HG03457 (cell line): ENCODE data around the gene YJU2.

Experiments
- ATAC-seq: cut with Tn5 transposase; IDR thresholded peaks from one replicate; pipeline ENCODE4 v1.9.1; 2021; ENCODE audit warnings: moderate number of reproducible peaks; ENCODE audit not compliant: unreplicated experiment

Gene YJU2

DNA sequence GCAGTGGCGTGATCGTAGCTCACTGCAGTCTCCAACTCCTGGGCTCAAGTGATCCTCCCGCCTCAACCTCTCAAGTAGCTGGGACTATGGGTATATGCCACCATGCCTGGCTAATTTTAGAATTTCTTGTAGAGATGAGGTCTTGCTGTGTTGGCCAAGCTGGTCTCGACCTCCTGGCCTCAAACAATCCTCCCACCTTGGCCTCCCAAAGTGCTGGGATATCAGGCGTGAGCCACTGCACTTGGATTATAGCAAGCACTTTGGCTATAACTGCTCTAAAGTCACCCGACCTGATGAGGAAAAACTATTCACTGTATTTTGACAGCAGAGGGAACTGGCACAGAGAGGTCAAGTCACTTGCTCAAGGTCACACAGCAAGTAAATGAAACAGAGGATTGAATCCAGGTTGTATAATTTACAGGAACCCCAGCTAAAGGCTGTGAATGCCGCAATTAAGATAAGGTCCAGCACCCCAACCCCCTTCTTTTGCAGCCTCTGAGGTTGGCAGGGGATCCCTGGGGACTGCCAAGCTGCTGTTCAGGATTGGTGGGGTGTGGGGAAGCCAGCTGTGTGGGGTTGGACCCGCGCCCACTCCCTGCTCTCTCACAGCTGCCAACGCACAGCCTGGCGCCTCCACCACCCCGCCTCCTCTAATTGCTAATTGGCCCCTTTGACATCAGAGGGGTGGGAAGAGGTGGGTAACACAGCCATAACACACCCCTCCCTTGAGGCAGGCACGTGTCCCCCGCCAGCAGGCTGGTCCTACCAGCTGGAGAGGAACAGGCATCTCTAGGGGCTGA is 49.3 kb downstream of the YJU2 start:
- no peak for ATAC-seq

DNA sequence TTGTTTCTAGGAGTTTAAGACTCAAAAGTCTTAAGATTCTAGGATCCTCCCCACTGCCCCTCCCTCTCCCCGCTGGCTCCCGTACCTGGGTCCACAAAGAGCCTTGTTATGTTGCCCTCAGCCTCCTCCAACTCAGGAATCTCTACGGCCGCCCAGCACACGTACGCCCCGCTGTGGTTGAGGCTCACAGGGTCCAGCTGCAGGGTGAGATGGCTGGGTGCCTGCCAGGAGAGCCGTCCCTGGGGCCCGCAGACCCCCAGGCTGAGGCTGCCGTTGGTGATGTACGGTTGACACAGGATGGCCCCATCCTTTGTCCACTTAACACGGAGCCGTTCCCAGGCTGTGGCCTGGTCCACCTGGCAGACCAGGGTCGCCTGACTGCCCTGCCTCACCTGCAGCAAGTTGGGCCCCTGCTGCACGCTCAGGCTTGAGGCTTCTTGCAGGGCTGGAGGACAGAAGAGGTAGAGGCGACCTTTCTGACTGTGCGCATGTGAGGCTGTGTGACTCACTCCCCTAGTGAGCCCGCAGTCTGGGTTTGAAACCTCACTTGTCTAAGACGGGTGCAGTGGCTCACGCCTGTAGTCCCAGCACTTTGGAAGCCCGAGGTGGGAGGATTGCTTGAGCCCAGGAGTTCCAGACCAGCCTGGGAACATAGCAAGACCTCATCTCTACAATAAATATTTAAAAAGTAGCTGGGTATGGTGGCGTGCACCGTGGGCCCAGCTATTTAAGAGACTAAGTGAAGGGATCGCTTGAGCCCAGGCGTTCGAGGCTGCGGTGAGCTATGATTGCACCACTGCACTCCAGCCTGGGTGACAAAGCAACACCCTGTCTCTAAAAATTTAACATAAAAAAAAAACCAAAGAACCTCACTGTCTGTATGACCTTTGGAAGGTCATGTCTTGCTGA is 51.3 kb downstream of the YJU2 start:
- no peak for ATAC-seq

DNA sequence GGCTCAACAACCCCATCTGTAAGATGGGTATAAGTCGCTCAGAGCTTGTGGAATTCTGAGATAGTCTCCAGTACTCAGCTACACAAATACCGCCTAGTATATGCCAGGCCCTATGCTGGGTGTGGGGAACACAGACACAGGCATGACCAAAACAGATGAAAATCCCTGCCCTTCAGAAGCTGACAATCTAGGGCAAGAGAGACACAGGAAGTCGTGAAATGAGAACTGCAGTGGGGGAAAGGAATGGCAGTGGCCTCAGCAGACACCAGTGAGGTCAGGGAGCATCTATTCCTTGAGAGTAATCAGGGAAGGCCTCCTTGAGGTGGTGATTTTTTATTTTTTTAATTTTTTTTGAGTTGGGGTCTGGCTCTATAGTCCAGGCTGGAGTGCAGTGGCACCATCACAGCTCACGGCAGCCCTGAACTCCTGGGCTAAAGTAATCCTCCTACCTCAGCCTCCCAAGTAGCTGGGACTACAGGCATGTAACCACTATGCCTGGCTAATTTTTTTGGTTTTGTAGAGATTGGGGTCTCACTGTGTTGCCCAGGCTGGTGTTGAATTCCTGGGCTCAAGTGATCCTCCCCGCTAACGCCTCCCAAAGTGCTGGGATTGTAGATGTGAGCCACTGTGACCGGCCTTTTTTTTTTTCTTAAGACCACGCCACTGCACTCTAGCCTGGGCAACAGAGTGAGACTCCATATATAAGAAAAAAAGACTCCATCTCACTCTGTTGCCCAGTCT is 52.1 kb downstream of the YJU2 start:
- ATAC-seq = no peak

DNA sequence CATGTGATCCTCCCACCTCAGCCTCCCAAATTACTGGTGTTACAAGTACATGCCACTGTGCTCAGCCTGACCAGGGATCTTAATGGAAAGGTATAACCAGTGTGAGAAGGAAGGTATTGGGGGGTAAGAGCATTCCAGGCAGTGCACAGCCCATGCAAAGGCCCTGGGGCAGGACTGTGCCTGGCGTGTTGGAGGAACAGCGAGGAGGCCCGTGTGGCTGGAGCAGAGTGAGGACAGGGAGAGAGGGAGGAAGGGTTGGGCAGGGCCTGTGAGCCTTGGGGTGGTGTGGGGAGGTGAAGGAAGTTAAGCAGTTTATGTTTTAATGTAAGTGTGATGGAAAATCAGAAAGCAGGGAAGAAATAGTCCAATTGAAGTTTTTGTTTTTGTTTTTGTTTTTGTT is 53.7 kb downstream of the YJU2 start:
- ATAC-seq = no peak

- no peak for ATAC-seq
Observed at GRCh38 chr19:4301590-4302242, 54.8 kb downstream of the YJU2 start.

GRCh38 chr19:4302243-4302640 is 55.4 kb downstream of the YJU2 start, which contains the start of gene TMIGD2:
Gene TMIGD2, minus strand, starts transcription at chr19:4302389. Its CDS starts 4 bp downstream, at chr19:4302385.
- no peak for ATAC-seq

DNA sequence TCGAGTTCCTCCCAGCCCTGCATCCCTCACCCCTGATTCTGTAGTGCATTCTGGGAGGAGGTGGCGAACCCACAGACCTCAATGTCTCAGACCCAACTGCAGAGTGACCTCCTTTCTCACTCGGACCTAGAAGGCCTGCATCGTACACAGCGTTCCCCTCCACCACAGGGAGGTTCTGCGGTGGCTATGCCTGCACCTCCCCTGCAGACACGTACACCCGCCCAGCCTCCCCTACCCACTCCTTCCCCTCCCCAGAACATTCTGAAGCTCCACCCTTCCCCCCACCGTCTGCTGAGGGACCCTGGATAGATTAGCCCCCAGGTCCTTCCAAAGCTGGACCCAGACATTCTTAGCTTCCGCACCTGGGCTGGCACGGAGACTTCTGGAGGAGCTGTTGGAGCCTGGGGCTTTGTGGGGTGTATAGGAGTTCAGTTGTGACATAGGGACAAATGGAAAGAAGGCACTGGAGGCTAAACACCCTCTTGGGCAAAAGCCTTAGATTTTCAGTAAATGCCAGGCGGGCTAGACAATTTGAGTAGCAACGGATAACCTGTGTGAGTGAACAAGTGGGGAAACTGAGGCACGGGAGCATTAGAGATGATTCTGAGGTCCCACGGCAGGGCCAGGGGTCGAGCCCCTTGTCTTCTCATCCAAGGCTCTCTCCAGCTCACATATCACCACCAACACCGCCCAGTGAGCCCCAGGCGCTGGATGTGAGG is 57.1 kb downstream of the YJU2 start:
- no peak for ATAC-seq

GRCh38 chr19:4304538-4305256 is 57.8 kb downstream of the YJU2 start, which contains the start of gene FSD1:
Gene FSD1, plus strand, starts transcription at chr19:4304598. Its CDS starts 149 bp downstream, at chr19:4304747.
- ATAC-seq = no peak

- ATAC-seq = no peak
Observed at GRCh38 chr19:4305257-4305612, 58.4 kb downstream of the YJU2 start.

DNA sequence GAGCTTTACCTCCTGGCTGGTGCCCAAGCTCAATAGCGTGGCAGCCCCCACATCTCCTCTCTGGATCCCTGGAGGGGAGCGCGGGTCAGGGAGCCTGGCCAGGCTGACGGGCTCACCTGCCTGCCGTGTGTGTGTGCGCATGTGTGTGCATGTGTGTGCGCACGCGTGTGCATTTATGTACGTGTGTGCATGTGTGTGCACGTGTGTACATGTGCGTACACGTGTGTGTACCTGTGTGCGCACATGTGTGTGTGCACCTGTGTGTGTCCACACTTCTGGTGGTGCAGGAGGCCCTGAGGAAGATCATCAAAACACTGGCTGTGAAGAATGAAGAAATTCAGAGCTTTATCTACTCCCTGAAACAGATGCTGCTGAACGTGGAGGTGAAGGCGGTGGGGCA is 58.8 kb downstream of the YJU2 start:
- no peak for ATAC-seq

GRCh38 chr19:4310247-4311121 is 63.6 kb downstream of the YJU2 start:
- ATAC-seq = no peak

DNA sequence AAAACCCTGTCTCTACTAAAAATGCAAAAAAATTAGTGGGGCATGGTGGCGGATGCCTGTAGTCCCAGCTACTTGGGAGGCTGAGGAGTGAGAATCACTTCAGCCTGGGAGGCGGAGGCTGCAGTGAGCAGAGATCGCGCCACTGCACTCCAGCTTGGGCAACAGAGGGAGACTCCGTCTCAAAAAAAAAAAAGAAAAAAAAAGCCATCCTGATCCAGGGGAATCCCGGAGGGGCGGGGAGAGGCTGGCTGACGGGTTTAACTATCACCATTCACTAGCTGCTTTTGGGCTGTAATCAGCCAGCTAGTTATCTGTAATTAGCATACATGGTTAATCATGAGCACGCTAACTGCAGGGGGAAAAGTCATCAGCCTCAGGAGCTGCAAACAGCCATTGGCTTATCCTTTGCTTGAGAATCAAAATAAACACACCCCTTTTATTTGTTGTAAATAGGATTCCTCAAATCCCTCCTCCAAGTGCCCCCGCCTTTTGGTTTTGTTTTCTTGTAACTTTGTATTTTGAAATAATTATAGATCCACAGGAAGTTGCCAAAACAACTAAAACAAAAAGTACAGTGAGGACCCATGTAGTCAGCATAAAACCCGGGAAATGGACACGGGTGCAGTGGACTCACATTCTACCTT is 67.1 kb downstream of the YJU2 start:
- ATAC-seq = no peak

GRCh38 chr19:4316956-4317355 is 70.1 kb downstream of the YJU2 start:
- no peak for ATAC-seq

GRCh38 chr19:4318460-4318859 is 71.6 kb downstream of the YJU2 start:
- no peak for ATAC-seq
